Measurements from ENCODE around the gene CTNNB1. TPM values are rescaled to one million over a fixed set of nuclear protein-coding genes. Genes with fewer than 3 reads are reported as not detected.

The CTNNB1 gene
- total RNA-seq, 4 donors from 2014 or later, result 290 to 527 (median 414) TPM

DNA sequence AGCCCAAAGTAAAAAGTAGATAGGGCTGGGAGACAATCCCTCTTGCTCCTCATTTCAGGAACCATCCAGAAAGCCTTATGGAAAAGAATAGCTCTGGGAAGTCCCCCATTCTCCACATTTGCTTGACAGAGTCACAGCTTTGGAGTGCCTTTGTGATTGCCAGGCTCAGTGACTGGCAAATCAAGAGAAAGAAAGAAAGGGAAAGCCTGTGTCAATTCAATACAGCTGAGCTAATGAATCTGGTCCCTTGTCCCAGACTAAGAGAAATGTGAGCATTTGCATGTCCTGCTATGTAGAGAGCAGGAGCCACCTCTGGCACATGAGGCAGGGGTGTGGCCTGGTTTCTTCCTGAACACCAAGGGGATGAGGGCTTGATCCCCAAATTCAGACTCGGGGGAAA is 14.9 kb upstream of the CTNNB1 start:
- WGBS, 2 donors (ENCODE audit: low coverage in 1 of 2), result 60% methylated on average over 1 of the region's 1 CpG; no CpG with 5 or more reads in 1 of the 2 donors
- Histone ChIP-seq H3K9me3 (no peaks in the 10 kb centered on the region), H3K4me3 (no peak overlapping the region), H3K27ac (no peak overlapping the region), H3K4me1 (peaks cover 0 to 3% (median 0%) of the 10 kb centered on the region in 4 donors), H3K27me3 (no peaks in the 10 kb centered on the region), H3K36me3 (no peaks in the 10 kb centered on the region)
- TF ChIP-seq, protein P1, sequence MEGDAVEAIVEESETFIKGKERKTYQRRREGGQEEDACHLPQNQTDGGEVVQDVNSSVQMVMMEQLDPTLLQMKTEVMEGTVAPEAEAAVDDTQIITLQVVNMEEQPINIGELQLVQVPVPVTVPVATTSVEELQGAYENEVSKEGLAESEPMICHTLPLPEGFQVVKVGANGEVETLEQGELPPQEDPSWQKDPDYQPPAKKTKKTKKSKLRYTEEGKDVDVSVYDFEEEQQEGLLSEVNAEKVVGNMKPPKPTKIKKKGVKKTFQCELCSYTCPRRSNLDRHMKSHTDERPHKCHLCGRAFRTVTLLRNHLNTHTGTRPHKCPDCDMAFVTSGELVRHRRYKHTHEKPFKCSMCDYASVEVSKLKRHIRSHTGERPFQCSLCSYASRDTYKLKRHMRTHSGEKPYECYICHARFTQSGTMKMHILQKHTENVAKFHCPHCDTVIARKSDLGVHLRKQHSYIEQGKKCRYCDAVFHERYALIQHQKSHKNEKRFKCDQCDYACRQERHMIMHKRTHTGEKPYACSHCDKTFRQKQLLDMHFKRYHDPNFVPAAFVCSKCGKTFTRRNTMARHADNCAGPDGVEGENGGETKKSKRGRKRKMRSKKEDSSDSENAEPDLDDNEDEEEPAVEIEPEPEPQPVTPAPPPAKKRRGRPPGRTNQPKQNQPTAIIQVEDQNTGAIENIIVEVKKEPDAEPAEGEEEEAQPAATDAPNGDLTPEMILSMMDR (IDR thresholded peaks at IDR 0.05), result no peak
- TF ChIP-seq POLR2AphosphoS5 (IDR thresholded peaks at IDR 0.05), result no peak
- no peak for TF ChIP-seq EP300 (IDR thresholded peaks at IDR 0.05; ENCODE audit: low read depth)
- TF ChIP-seq POLR2A (IDR thresholded peaks at IDR 0.05), result no peak
- DNase-seq, result no peak
- in situ Hi-C loops (cut with MboI; ENCODE audit: low pct_ligation_motif_present in 1 of 4, low pct_unique_long_range_greater_than_20kb in 1 of 4, low sequenced_read_pairs in 3 of 4), result loop anchor here in 1 of 4 donors (25.0 kb wide), 1 partner anchor 597 kb away; no protein-coding TSS in a partner anchor
- intact Hi-C loops (cut with DNase I; ENCODE audit: low total_unique reads), result no loop called here

DNA sequence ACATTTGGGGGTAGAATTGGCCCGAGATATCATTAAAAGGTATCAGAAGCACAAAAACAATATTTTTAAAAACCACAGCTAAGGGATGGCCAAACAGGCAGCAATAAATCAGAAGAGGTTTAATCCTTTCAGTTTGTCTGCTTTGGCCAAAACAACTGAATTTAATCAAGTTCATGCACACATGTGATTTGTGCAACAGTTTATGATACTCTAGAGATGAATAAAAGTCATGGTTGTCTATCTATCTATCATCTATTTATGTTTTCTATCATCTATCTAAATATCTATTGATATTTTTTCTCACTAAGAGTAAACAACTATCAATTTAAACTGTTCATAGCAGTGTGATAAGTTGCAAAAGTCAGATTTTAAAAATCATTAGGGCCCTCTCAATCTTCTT is 13.0 kb upstream of the CTNNB1 start:
- H3K27me3 ChIP-seq, result no peaks in the 10 kb centered on the region
- no peaks in the 10 kb centered on the region for H3K36me3 ChIP-seq
- in situ Hi-C loops (cut with MboI; ENCODE audit: low pct_ligation_motif_present in 1 of 4, low pct_unique_long_range_greater_than_20kb in 1 of 4, low sequenced_read_pairs in 3 of 4), result loop anchor here in 1 of 4 donors (25.0 kb wide), 1 partner anchor 599 kb away; no protein-coding TSS in a partner anchor
- H3K4me1 ChIP-seq, result no peaks in the 10 kb centered on the region
- TF ChIP-seq, protein P1 (IDR thresholded peaks at IDR 0.05), result no peak
- no peak for TF ChIP-seq POLR2AphosphoS5 (IDR thresholded peaks at IDR 0.05)
- no peak for TF ChIP-seq POLR2A (IDR thresholded peaks at IDR 0.05)
- no peak for TF ChIP-seq EP300 (IDR thresholded peaks at IDR 0.05; ENCODE audit: low read depth)
- WGBS, 2 donors (ENCODE audit: low coverage in 1 of 2), result 85 to 86% methylated on average over 1 of the region's 1 CpG
- H3K9me3 ChIP-seq, result no peaks in the 10 kb centered on the region
- no peak for DNase-seq
- H3K4me3 ChIP-seq, result no peak overlapping the region
- no peak overlapping the region for H3K27ac ChIP-seq
- intact Hi-C loops (cut with DNase I; ENCODE audit: low total_unique reads), result no loop called here

DNA sequence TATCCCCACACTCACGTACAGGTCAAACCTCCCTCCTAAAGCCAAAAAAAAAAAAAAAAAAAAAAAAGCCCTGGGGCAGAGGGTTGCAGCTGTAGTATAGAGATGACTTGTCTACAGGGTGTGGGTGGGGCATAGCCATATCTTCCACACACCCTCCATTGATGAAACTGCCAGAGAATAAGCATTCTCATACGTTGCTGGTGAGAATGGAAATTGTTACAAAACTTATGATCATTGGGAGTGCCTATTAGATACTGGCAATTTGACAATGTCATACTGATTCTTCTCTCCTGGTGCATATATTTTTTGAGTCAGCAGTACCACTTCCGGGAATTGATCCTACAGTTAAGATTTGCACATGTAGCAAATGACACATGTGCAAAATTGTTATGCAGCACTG is 11.0 kb upstream of the CTNNB1 start:
- Histone ChIP-seq H3K27ac (no peak overlapping the region), H3K36me3 (no peaks in the 10 kb centered on the region), H3K4me3 (no peak overlapping the region), H3K4me1 (no peaks in the 10 kb centered on the region), H3K9me3 (no peaks in the 10 kb centered on the region), H3K27me3 (no peaks in the 10 kb centered on the region)
- 73 to 100% methylated on average over 1 to 3 of the region's 3 CpGs for WGBS, 2 donors (ENCODE audit: low coverage in 1 of 2)
- in situ Hi-C loops (cut with MboI; ENCODE audit: low pct_ligation_motif_present in 1 of 4, low pct_unique_long_range_greater_than_20kb in 1 of 4, low sequenced_read_pairs in 3 of 4), result loop anchor here in 1 of 4 donors (25.0 kb wide), 1 partner anchor 601 kb away; no protein-coding TSS in a partner anchor
- intact Hi-C loops (cut with DNase I; ENCODE audit: low total_unique reads), result no loop called here
- no peak for TF ChIP-seq POLR2A (IDR thresholded peaks at IDR 0.05)
- TF ChIP-seq, protein P1 (IDR thresholded peaks at IDR 0.05), result no peak
- TF ChIP-seq POLR2AphosphoS5 (IDR thresholded peaks at IDR 0.05), result no peak
- TF ChIP-seq EP300 (IDR thresholded peaks at IDR 0.05; ENCODE audit: low read depth), result no peak
- DNase-seq, result no peak

GRCh38 chr3:41190509-41191284 is 8.6 kb upstream of the CTNNB1 start:
- no peak for DNase-seq
- no peak for TF ChIP-seq EP300 (IDR thresholded peaks at IDR 0.05; ENCODE audit: low read depth)
- no peak for TF ChIP-seq POLR2AphosphoS5 (IDR thresholded peaks at IDR 0.05)
- Histone ChIP-seq H3K4me1 (no peaks in the 10 kb centered on the region), H3K4me3 (no peak overlapping the region), H3K9me3 (no peaks in the 10 kb centered on the region), H3K27me3 (no peaks in the 10 kb centered on the region), H3K36me3 (no peaks in the 10 kb centered on the region), H3K27ac (no peak overlapping the region)
- in situ Hi-C loops (cut with MboI; ENCODE audit: low pct_ligation_motif_present in 1 of 4, low pct_unique_long_range_greater_than_20kb in 1 of 4, low sequenced_read_pairs in 3 of 4), result loop anchor here in 1 of 4 donors (25.0 kb wide), 1 partner anchor 603 kb away; no protein-coding TSS in a partner anchor
- intact Hi-C loops (cut with DNase I; ENCODE audit: low total_unique reads), result no loop called here
- 67 to 92% methylated on average over 1 of the region's 1 CpG for WGBS, 2 donors (ENCODE audit: low coverage in 1 of 2)

All from transverse colon (tissue), 4 donors.